Hepatocyte (in vitro differentiated cells): ENCODE results near the gene IMPACT.

Source experiments
- EZH2 ChIP-seq: fragments of 200-600 bp; sonication (generic); IDR thresholded peaks from 2 replicates; pipeline ENCODE4 v1.6.1; 2016; ENCODE audit warnings: antibody characterized with exemption, mild to moderate bottlenecking, borderline replicate concordance
- EZH2phosphoT487 ChIP-seq: fragments of 200-600 bp; sonication (generic); IDR thresholded peaks from one replicate; pipeline ENCODE4 v1.6.1; 2018; ENCODE audit warnings: antibody characterized with exemption, mild to moderate bottlenecking, low read depth, moderate library complexity; ENCODE audit not compliant: unreplicated experiment, severe bottlenecking
- TF ChIP-seq, protein P1 (sequence below): fragments of 200-600 bp; sonication (generic); IDR thresholded peaks from 2 replicates; pipeline ENCODE4 v1.5.1; 2016; ENCODE audit warnings: antibody characterized with exemption, mild to moderate bottlenecking; ENCODE audit not compliant: poor library complexity

DNA sequence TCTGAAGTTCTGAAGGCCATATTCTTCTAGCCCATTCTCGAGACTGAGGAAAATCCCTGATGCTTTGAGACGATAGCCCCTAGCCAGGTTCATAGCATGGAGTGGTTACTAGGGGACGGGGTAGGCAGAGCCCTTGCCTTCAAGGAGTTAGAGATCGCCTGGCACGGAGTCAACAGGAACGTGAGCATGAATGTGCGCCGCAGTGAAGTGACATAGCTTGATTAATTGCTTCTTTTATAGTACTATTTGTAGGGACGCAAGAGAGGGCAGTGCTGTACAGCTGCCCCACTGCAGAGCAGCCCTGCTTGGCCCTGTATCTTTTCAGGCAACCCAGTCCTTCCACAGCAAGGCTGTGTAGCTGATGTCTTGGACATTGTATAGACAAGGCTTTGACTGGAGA, 60.2 kb downstream of the IMPACT start:
- TF ChIP-seq, protein P1, sequence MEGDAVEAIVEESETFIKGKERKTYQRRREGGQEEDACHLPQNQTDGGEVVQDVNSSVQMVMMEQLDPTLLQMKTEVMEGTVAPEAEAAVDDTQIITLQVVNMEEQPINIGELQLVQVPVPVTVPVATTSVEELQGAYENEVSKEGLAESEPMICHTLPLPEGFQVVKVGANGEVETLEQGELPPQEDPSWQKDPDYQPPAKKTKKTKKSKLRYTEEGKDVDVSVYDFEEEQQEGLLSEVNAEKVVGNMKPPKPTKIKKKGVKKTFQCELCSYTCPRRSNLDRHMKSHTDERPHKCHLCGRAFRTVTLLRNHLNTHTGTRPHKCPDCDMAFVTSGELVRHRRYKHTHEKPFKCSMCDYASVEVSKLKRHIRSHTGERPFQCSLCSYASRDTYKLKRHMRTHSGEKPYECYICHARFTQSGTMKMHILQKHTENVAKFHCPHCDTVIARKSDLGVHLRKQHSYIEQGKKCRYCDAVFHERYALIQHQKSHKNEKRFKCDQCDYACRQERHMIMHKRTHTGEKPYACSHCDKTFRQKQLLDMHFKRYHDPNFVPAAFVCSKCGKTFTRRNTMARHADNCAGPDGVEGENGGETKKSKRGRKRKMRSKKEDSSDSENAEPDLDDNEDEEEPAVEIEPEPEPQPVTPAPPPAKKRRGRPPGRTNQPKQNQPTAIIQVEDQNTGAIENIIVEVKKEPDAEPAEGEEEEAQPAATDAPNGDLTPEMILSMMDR = no peak
- TF ChIP-seq EZH2phosphoT487 (no peak), EZH2 (no peak)
